ENCODE results near the gene PHOX2A.

Gene PHOX2A

DNA sequence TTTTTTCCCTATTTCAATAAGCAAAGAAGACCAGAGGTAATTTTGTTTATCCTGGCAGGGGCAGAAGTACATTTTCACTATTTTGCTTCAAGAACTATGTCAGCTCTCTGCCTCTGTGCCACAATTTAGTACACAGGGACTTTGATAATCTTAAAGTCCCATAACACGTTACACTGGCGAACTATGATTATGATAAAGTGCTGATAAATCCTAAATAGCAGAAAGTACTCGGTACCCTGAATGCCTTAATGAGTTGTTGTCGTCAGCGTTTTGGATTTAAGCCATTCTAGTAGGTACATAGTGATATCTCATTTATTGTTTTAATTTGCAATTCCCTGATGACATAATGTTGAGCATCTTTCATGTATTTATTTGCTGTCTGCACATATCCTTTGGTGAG is 16.6 kb upstream of the PHOX2A start:
- DNase-seq (ENCODE audit: low spot score) = no peak
- H3K4me3 Mint-ChIP-seq = no peak overlapping the region
- no peaks in the 10 kb centered on the region for H3K9me3 Mint-ChIP-seq
- H3K36me3 Mint-ChIP-seq (ENCODE audit: low read depth) = no peaks in the 10 kb centered on the region
- peaks cover 19% of the 10 kb centered on the region for H3K4me1 Mint-ChIP-seq (ENCODE audit: low read depth)
- H3K27me3 Mint-ChIP-seq (ENCODE audit: low read depth) = peaks cover 12% of the 10 kb centered on the region
- H3K27ac Mint-ChIP-seq = no peak overlapping the region

DNA sequence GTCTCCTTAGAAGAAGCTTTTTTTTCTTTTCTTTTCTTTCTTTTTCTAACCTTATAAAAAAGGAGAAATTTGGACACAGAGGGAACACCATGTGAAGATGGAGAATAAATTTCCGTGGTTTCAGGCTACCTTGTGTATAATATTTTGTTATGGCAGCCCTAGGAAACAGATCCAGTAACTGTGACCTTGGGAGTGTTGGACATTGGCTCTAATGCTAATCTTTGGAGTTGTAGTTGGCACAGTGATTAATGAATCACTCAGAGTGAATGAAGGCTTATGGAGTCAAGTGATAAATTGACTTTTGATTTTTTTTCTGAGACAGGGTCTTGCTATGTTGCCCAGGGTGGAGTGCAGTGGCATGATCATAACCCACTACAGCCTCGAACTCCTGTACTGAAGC is 15.5 kb upstream of the PHOX2A start:
- Mint-ChIP-seq H3K4me1 (ENCODE audit: low read depth) (peaks cover 19% of the 10 kb centered on the region), H3K36me3 (ENCODE audit: low read depth) (no peaks in the 10 kb centered on the region), H3K27ac (no peak overlapping the region), H3K4me3 (no peak overlapping the region), H3K9me3 (no peaks in the 10 kb centered on the region), H3K27me3 (ENCODE audit: low read depth) (peaks cover 18% of the 10 kb centered on the region)
- DNase-seq (ENCODE audit: low spot score) = no peak

DNA sequence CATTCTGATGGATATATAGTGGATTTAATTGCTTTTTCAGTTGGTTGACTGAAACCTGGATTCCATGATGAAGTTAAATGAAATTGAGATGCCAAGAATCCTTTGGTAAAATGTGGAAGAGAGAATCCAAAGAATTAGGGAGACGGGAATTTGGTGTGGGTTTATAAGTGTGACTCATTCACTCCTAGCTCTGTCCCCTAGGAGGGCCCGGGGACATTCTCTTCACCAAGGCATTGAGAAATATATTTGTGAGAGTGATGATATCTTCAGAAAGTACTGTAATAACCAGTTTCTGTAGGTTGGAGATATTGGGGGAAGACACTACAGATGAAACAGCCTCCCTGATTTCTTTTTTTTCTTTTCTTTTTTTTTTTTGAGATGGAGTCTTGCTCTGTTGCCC is 13.6 kb upstream of the PHOX2A start:
- Mint-ChIP-seq H3K9me3 (no peaks in the 10 kb centered on the region), H3K4me3 (no peak overlapping the region), H3K36me3 (ENCODE audit: low read depth) (no peaks in the 10 kb centered on the region), H3K27me3 (ENCODE audit: low read depth) (peaks cover 30% of the 10 kb centered on the region), H3K4me1 (ENCODE audit: low read depth) (peaks cover 4% of the 10 kb centered on the region), H3K27ac (no peak overlapping the region)
- DNase-seq (ENCODE audit: low spot score) = no peak

DNA sequence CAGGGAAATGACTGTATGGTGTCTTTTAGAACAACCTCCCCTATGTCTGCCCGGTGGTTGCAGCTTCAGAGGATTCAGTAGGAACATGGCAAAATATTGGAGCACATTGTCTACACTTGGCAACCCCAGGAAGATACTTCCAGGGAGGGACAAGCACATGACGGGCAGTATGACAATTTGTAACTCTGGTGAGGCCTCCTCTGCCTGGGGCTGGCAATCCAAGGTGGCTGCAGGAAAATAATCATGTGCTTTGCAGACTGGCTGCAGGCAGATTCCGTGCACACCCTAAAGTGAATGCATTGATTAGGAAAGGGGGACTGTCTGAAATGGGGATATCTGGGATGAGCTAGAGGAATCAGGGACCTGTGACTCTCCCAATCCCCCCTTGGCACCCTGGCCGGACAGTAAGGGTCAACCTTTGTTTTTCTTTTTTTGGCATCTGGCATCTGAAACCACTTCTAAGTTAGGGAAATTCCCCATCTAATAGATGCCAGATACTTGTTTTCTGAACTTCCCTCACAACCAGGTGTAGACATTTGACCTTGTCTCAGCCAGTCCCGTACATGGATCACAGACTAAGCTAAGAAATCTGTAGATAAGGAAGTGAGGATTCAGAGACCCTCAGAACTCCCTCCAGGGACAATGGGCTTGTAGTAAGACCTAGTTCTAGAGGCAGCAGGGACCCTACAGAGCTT is 10.5 kb upstream of the PHOX2A start:
- Mint-ChIP-seq H3K4me3 (no peak overlapping the region), H3K9me3 (no peaks in the 10 kb centered on the region), H3K27me3 (ENCODE audit: low read depth) (peaks cover 19% of the 10 kb centered on the region), H3K4me1 (ENCODE audit: low read depth) (no peaks in the 10 kb centered on the region), H3K36me3 (ENCODE audit: low read depth) (no peaks in the 10 kb centered on the region), H3K27ac (no peak overlapping the region)
- no peak for DNase-seq (ENCODE audit: low spot score)

DNA sequence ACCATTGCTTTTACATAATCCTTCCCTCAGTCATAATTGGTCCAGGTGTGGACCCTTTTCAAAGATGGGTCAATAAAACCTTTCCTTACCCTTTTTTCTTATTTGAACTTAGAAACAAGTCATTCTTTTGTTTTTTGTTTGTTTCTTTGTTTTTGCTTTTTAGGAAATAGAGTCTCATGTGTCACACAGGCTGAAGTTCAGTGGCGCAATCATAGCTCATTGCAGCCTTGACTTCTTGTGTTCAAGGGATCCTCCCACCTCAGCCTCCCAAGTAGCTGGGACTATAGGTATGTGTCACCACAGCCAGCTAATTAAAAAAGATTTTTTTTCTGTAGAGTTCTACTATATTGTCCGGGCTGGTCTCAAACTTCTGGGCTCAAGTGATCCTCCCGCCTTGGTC is 9.4 kb upstream of the PHOX2A start:
- no peak for DNase-seq (ENCODE audit: low spot score)
- Mint-ChIP-seq H3K36me3 (ENCODE audit: low read depth) (no peaks in the 10 kb centered on the region), H3K4me3 (no peak overlapping the region), H3K9me3 (no peaks in the 10 kb centered on the region), H3K27me3 (ENCODE audit: low read depth) (peaks cover 22% of the 10 kb centered on the region), H3K27ac (no peak overlapping the region), H3K4me1 (ENCODE audit: low read depth) (no peaks in the 10 kb centered on the region)

DNA sequence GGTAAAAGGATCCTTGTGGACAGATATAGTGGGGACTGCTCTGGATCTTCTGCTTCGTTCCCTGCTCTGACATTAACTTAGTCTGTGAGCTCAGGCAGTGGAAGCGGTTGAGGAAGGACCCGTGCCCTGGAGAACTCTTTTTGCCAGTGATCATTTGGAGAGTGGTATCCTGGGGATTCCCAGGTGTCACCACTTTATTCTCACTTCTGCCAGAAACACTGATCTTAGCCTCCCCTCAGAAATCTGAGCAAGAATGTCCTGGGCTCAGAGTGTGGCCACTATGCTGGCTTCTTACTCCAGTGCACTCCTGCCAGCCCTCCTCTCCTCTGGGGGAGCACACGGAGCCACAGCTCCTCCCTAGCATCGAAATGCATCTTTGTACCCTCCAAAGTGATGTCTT is 7.6 kb upstream of the PHOX2A start:
- no peaks in the 10 kb centered on the region for H3K4me1 Mint-ChIP-seq (ENCODE audit: low read depth)
- H3K27me3 Mint-ChIP-seq (ENCODE audit: low read depth) = peaks cover 27% of the 10 kb centered on the region
- no peak overlapping the region for H3K4me3 Mint-ChIP-seq
- DNase-seq (ENCODE audit: low spot score) = no peak
- no peak overlapping the region for H3K27ac Mint-ChIP-seq
- H3K36me3 Mint-ChIP-seq (ENCODE audit: low read depth) = no peaks in the 10 kb centered on the region
- no peaks in the 10 kb centered on the region for H3K9me3 Mint-ChIP-seq

DNA sequence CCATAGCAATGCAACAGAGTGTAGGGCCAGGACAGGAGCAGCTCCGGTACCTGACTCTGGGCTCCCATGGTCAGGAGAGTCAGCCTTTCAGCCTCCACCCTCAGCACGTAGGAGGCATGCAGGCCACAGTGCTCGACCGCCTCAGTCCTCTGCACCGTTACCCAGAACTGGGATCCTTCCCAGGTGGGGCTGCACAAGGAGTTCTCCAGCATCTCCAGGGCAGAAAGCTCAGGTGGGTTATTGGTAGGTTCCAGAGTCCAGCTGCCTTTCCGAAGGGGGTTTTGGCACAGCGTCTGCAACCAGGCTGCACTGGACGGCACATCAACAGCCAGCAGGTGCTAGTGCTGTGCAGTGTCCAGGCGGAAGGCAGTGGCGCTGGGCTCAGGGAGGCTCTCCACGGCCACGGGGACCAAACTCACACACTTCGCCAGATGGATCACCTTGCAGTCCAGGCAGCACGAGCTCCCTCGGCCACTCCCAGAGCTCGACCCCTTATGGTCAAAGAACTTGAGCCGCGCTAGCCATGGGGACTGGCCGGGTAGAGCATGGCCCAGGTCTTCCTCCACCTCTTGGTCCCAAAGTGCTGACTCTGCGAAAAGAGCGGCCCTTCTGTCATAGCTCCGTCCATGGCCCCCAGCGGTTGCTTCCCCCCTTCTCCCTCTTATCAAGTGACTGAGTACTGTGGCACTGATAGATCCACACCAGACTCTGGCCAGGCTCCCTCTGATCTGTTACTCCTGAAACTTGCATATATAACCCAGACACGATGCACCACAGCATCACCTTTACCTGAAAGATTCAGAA is 6.9 kb upstream of the PHOX2A start:
- H3K9me3 Mint-ChIP-seq = no peaks in the 10 kb centered on the region
- H3K27me3 Mint-ChIP-seq (ENCODE audit: low read depth) = peaks cover 27% of the 10 kb centered on the region
- H3K4me1 Mint-ChIP-seq (ENCODE audit: low read depth) = no peaks in the 10 kb centered on the region
- no peak for DNase-seq (ENCODE audit: low spot score)
- H3K36me3 Mint-ChIP-seq (ENCODE audit: low read depth) = no peaks in the 10 kb centered on the region
- H3K27ac Mint-ChIP-seq = no peak overlapping the region
- no peak overlapping the region for H3K4me3 Mint-ChIP-seq

DNA sequence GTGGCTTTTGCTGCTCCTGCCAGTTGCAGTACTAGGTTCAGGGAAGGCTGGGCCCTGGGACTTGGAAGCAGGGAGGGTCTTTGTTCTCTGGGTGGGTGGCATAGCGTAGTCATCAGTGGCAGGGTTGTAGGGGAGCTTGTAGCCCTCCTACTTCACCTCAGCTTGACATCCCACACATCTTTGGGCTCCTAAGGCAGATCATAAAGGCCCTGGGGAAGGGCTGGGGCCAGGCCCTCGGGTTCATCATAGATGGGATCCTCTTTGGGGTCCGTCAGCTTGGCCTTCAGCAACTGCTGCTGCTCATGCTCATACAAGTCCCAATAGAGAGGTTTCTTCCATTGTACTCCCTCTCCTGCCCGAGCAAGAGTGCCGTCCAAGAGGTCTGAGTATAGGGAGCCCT is 6.0 kb upstream of the PHOX2A start:
- H3K27ac Mint-ChIP-seq = no peak overlapping the region
- peaks cover 23% of the 10 kb centered on the region for H3K27me3 Mint-ChIP-seq (ENCODE audit: low read depth)
- DNase-seq (ENCODE audit: low spot score) = no peak
- H3K4me3 Mint-ChIP-seq = no peak overlapping the region
- no peaks in the 10 kb centered on the region for H3K36me3 Mint-ChIP-seq (ENCODE audit: low read depth)
- no peaks in the 10 kb centered on the region for H3K9me3 Mint-ChIP-seq
- H3K4me1 Mint-ChIP-seq (ENCODE audit: low read depth) = no peaks in the 10 kb centered on the region

DNA sequence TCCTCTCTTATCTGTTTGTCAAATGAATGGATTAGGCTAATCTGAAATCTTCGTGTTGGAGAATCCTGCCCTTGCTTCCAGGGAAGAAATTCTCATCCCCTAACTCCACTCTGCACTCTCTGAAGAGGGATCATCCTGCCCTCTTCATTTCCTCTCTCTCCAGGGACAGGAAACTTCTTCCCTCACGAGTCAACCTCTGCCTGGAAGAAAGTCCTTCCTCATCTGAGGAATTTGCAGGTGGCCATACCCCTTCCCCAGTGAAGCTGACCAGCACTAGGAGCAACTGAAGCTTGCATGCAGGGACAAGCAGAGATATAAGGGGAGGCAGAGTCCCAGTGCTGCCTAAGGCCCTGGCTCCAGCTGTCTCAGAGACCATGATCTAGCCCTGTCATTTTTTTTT is 3.6 kb upstream of the PHOX2A start:
- Mint-ChIP-seq H3K4me1 (ENCODE audit: low read depth) (peaks cover 3% of the 10 kb centered on the region), H3K36me3 (ENCODE audit: low read depth) (no peaks in the 10 kb centered on the region), H3K9me3 (no peaks in the 10 kb centered on the region), H3K27me3 (ENCODE audit: low read depth) (peaks cover 24% of the 10 kb centered on the region), H3K4me3 (no peak overlapping the region), H3K27ac (no peak overlapping the region)
- no peak for DNase-seq (ENCODE audit: low spot score)

DNA sequence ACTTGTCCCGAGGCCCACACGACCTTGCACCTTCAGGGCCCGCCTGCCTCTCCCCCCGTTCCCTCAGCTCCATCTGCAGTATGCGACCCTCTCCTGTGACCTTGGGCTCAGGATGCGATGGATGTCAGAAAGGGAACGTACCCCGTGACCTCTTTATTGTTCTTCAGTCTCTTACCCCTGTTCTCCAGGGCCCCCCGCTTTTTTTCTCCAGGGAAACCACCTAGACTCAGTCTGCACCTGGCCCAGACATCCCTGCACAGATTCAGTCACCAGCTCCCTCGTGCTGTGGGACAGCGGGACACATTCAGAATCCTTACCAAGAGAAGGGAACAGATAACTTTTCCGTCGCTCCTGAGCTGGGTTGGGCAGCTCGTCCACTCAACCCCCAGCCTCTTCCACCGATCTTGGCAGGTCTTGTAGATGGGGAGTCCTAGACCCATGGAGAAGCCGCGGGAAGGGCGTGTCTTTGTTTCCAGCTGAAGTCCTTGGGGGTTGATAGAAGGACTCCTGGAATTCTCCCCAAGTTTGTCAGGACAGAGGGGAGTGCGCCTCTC is 1.4 kb upstream of the PHOX2A start:
- DNase-seq (ENCODE audit: low spot score) = no peak
- H3K27ac Mint-ChIP-seq = no peak overlapping the region
- peaks cover 10% of the 10 kb centered on the region for H3K4me1 Mint-ChIP-seq (ENCODE audit: low read depth)
- H3K9me3 Mint-ChIP-seq = no peaks in the 10 kb centered on the region
- no peak overlapping the region for H3K4me3 Mint-ChIP-seq
- peaks cover 1% of the 10 kb centered on the region for H3K36me3 Mint-ChIP-seq (ENCODE audit: low read depth)
- H3K27me3 Mint-ChIP-seq (ENCODE audit: low read depth) = peaks cover 45% of the 10 kb centered on the region

DNA sequence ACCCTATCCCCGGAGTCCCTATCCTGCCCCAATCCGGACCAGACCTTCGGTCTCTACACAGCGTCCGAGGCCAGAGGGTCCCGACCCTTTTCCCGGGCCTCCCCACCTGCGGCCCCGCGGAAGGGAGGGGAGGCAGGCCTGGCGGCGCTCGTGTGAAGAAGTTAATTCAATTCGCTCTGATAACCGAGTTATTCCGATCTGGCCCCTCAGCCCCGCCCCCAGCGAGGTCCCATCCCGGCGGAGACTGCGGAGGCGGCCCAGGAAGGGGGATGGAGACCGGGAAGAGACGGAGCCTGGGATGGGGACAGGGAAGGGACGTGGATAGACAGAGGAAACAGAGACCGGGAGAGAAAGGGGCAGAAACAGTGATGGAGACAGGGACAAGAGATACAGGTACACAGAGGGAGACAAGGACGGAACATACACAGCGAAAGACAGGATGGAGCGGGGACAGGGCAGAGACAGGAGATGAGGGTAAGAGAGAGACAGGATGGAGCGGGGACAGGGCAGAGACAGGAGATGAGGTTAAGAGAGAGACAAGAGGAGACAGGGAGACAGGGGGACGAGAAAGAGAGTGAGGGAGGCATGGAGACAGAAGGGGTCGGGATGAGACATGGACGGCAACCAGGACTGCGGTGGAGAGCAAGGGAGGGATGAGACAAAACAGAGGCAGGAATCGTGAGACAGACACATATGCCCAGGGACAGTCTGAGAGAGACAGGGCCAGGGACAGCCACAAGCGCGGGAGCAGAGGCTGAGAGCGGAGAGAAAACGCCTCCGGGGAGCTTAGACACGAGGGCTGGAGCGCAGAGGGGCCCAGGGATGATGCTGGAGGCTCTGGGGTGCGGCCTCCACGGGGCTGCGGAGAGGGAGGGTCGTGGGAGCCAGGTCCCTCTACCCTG is 636 bp upstream of the PHOX2A start:
- no peak overlapping the region for H3K27ac Mint-ChIP-seq
- no peaks in the 10 kb centered on the region for H3K9me3 Mint-ChIP-seq
- no peak overlapping the region for H3K4me3 Mint-ChIP-seq
- H3K36me3 Mint-ChIP-seq (ENCODE audit: low read depth) = peaks cover 2% of the 10 kb centered on the region
- H3K27me3 Mint-ChIP-seq (ENCODE audit: low read depth) = peaks cover 47% of the 10 kb centered on the region
- H3K4me1 Mint-ChIP-seq (ENCODE audit: low read depth) = peaks cover 11% of the 10 kb centered on the region
- no peak for DNase-seq (ENCODE audit: low spot score)

DNA sequence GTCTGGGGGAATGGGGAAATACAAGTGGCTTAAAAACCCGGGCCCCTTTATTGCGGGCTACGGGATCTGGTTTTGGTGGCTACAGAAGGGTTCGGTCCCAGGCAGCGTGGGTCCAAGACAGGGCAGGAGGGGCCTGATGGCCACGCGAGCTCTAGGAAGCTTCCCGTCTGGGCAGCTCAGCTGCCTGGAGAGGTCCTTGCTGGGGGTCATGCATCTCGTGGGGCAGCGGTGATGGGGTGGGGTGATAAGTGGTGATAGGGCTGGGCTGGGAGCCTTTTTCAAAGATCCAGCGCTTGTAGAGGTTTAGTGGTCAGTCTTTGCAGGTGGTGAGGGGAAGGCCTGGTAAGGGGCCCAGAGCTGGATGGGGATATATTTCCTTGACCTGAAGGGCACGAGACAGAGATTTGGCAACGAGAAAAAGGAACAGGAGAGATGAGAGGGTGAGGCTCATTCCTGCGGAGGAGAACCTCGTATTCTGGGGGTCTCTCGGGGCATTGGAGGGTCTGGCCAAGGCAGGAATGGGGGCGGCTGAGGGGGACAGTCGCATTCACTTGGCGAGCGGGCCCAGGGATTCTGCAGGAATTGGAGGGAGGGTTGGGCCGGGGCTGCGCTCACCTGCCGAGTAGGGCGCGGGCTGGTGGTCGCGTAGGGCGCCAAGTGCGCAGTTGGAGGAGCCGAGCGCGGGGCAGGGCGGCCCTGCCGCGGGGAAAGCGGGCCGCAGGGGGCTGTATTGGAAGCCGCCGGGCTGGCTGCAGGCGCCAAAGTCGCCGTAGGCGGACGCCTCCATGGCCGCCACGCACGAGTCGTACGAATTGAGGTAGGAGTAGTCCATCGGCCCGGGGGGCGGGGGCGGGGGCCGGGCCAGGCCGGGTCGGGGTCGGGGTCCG is 560 bp downstream of the PHOX2A start:
- Mint-ChIP-seq H3K27ac (no peak overlapping the region), H3K4me1 (ENCODE audit: low read depth) (peaks cover 17% of the 10 kb centered on the region)

DNA sequence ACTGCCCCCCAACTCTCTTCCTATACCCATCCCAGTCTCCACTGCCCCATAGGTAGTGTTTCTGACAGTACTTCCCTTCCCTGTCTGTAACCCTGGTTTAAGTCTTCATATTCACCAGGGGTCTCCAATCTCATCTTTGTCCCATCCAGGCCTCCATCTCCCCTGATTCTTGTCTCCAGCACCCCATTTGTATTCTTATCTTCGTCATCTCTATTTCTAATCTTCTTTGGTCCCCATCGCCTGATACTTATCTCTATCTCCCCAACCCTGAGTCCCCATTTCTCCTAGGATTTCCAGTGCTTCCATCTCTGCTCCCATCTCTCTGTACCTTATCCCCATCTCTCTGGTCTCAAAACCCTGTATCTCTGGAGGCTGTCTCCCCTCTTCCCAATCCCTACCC is 1.8 kb downstream of the PHOX2A start:
- peaks cover 17% of the 10 kb centered on the region for H3K4me1 Mint-ChIP-seq (ENCODE audit: low read depth)
- H3K27ac Mint-ChIP-seq = no peak overlapping the region
- DNase-seq (ENCODE audit: low spot score) = no peak
- H3K36me3 Mint-ChIP-seq (ENCODE audit: low read depth) = peaks cover 7% of the 10 kb centered on the region
- no peak overlapping the region for H3K4me3 Mint-ChIP-seq
- peaks cover 50% of the 10 kb centered on the region for H3K27me3 Mint-ChIP-seq (ENCODE audit: low read depth)
- H3K9me3 Mint-ChIP-seq = no peaks in the 10 kb centered on the region

More for the DNA sequence above, 560 bp downstream of the PHOX2A start:
- no peak for DNase-seq (ENCODE audit: low spot score)
- Mint-ChIP-seq H3K9me3 (no peaks in the 10 kb centered on the region), H3K4me3 (no peak overlapping the region), H3K36me3 (ENCODE audit: low read depth) (peaks cover 5% of the 10 kb centered on the region), H3K27me3 (ENCODE audit: low read depth) (peaks cover 53% of the 10 kb centered on the region)

Measured in T-helper 2 cell treated with Interferon-gamma antibody and Interleukin-4, amounts not matched to agents 5 μg/mL and 100 μg/mL, for 36 hours (primary cell).